H1 (cell line): ENCODE results near the gene MAP2K5. TPM values are rescaled to one million over a fixed set of nuclear protein-coding genes. Genes with fewer than 3 reads are reported as not detected.

Experiments
- CTCF ChIA-PET: fragments of 300-600 bp; sonication (Branson Sonifier 250); formaldehyde crosslinking; loops from one replicate; lab custom pipeline; 2021; ENCODE audit not compliant: partially characterized antibody; lab: Charles Lee
- POLR2A ChIA-PET: fragments of 300-600 bp; sonication (Branson Sonifier 250); formaldehyde crosslinking; loops from one replicate; lab custom pipeline; 2021; ENCODE audit warnings: inconsistent platforms; ENCODE audit not compliant: partially characterized antibody; lab: Charles Lee
- DNase-seq, 2 experiments: peaks; one replicate each; pipeline versions ENCODE4 v3.0.0 to v3.0.0-alpha.2; 2010 to 2022; ENCODE audit warnings: low spot score in 2 of 2, low read depth in 1 of 2, mixed read lengths in 1 of 2
- FAIRE-seq: peaks from 2 replicates; lab custom pipeline; 2011; peaks lifted over from hg19 to GRCh38; lab: Jason Lieb, UNC
- H2AFZ ChIP-seq: 2 replicates; pipeline ENCODE4 v1.8.1; 2012; ENCODE audit warnings: low read length, inconsistent platforms
- H2AK5ac ChIP-seq: 2 replicates; pipeline ENCODE4 v1.6.1; 2013; ENCODE audit warnings: low read depth, low read length
- H2BK120ac ChIP-seq: replicated peaks from 2 replicates; pipeline ENCODE3; 2013; ENCODE audit warnings: low read depth, low read length, inconsistent platforms
- H2BK12ac ChIP-seq: 2 replicates; pipeline ENCODE4 v1.6.1; 2013; ENCODE audit warnings: low read depth, low read length
- H2BK15ac ChIP-seq: 2 replicates; pipeline ENCODE4 v1.6.1; 2013; ENCODE audit warnings: low read length
- H2BK20ac ChIP-seq: 2 replicates; pipeline ENCODE4 v1.6.1; 2013; ENCODE audit warnings: low read length
- H2BK5ac ChIP-seq: 2 replicates; pipeline ENCODE4 v1.6.1; 2013; ENCODE audit warnings: low read depth, low read length
- H3K14ac ChIP-seq: 2 replicates; pipeline ENCODE4 v1.6.1; 2013; ENCODE audit warnings: inconsistent platforms; ENCODE audit not compliant: insufficient read length
- H3K18ac ChIP-seq: 2 replicates; pipeline ENCODE4 v1.6.1; 2013; ENCODE audit warnings: low read length; ENCODE audit errors: extremely low read depth
- H3K23ac ChIP-seq: 2 replicates; pipeline ENCODE4 v1.6.1; 2013; ENCODE audit warnings: inconsistent platforms; ENCODE audit not compliant: insufficient read length
- H3K23me2 ChIP-seq: 2 replicates; pipeline ENCODE4 v1.6.1; 2013; ENCODE audit warnings: low read depth, low read length
- H3K27ac ChIP-seq: 2 replicates; pipeline ENCODE4 v1.6.1; 2011; ENCODE audit warnings: low read depth, low read length, inconsistent platforms
- H3K27me3 ChIP-seq, 4 experiments: replicated peaks in 1 of 4; 1 replicate in 1 of 4; 2 replicates in 3 of 4; pipeline versions ENCODE4 v1.6.1 to v1.8.1; 2011 to 2013; ENCODE audit warnings: low read length in 3 of 4, mild to moderate bottlenecking in 3 of 4, inconsistent platforms in 2 of 4, mixed read lengths in 2 of 4, moderate library complexity in 1 of 4; ENCODE audit not compliant: control insufficient read depth in 3 of 4, insufficient read depth in 3 of 4; ENCODE audit errors: extremely low read depth in 1 of 4
- H3K36me3 ChIP-seq, 4 experiments: 2 replicates each; pipeline versions ENCODE4 v1.6.1 to v1.8.1; 2011 to 2013; ENCODE audit warnings: mild to moderate bottlenecking in 4 of 4, low read length in 3 of 4, moderate library complexity in 2 of 4, control low read depth in 1 of 4, inconsistent platforms in 1 of 4; ENCODE audit not compliant: insufficient read depth in 4 of 4, control insufficient read depth in 2 of 4
- H3K4ac ChIP-seq: replicated peaks from 2 replicates; pipeline ENCODE3; 2013; ENCODE audit warnings: low read length, low read depth, mixed read lengths, inconsistent platforms; ENCODE audit not compliant: insufficient read length
- H3K4me1 ChIP-seq, 4 experiments: replicated peaks in 1 of 4; 1 replicate in 1 of 4; 2 replicates in 3 of 4; pipeline versions ENCODE4 v1.6.1 to v1.8.1; 2011 to 2013; ENCODE audit warnings: low read length in 3 of 4, inconsistent platforms in 2 of 4, mixed read lengths in 1 of 4; ENCODE audit not compliant: insufficient read depth in 4 of 4, control insufficient read depth in 3 of 4
- H3K4me2 ChIP-seq, 2 experiments: 2 replicates each; pipeline versions ENCODE4 v1.6.1 to v1.8.1; 2011 to 2013; ENCODE audit warnings: low read depth in 2 of 2, low read length in 2 of 2, control low read depth in 1 of 2, inconsistent platforms in 1 of 2, mild to moderate bottlenecking in 1 of 2; ENCODE audit not compliant: insufficient read depth in 1 of 2
- H3K4me3 ChIP-seq, 4 experiments: fragments of 200-600, 300-600 bp in 1 of 4; sonication (generic), shearing (Covaris generic), sonication (Bioruptor Twin) in 1 of 4; 2 replicates each; pipeline versions ENCODE4 v1.5.1 to v1.8.1; 2011 to 2016; ENCODE audit warnings: low read length in 4 of 4, low read depth in 3 of 4, control low read depth in 2 of 4, inconsistent platforms in 2 of 4, mild to moderate bottlenecking in 2 of 4, mixed read lengths in 1 of 4, moderate library complexity in 1 of 4; ENCODE audit not compliant: insufficient read depth in 2 of 4; ENCODE audit errors: extremely low read depth in 1 of 4
- H3K56ac ChIP-seq: replicated peaks from 2 replicates; pipeline ENCODE3; 2013; ENCODE audit warnings: low read depth, mild to moderate bottlenecking, mixed read lengths, low read length, inconsistent platforms; ENCODE audit not compliant: insufficient read length
- H3K79me1 ChIP-seq: 2 replicates; pipeline ENCODE4 v1.6.1; 2013; ENCODE audit warnings: low read depth, low read length, control low read depth
- H3K79me2 ChIP-seq, 2 experiments: 2 replicates each; pipeline versions ENCODE4 v1.6.1 to v1.8.1; 2012 to 2013; ENCODE audit warnings: low read length in 2 of 2, mild to moderate bottlenecking in 2 of 2, inconsistent platforms in 1 of 2; ENCODE audit not compliant: insufficient read depth in 2 of 2, control insufficient read depth in 1 of 2
- H3K9ac ChIP-seq, 4 experiments: replicated peaks in 1 of 4; 1 replicate in 1 of 4; 2 replicates in 3 of 4; pipeline versions ENCODE4 v1.6.1 to v1.8.1; 2011 to 2013; ENCODE audit warnings: low read depth in 3 of 4, low read length in 3 of 4, control low read depth in 2 of 4, mild to moderate bottlenecking in 2 of 4, moderate library complexity in 2 of 4, inconsistent platforms in 1 of 4; ENCODE audit errors: extremely low read depth in 1 of 4
- H3K9me3 ChIP-seq, 2 experiments: 2 replicates each; pipeline versions ENCODE4 v1.6.1 to v1.8.1; 2012 to 2013; ENCODE audit warnings: mild to moderate bottlenecking in 2 of 2, moderate library complexity in 2 of 2, control low read depth in 1 of 2, inconsistent platforms in 1 of 2, low read depth in 1 of 2, low read length in 1 of 2, mixed read lengths in 1 of 2; ENCODE audit not compliant: insufficient read depth in 2 of 2
- H4K20me1 ChIP-seq, 2 experiments: replicated peaks in 1 of 2; 2 replicates each; pipeline versions ENCODE3 to v1.8.1; 2011 to 2013; ENCODE audit warnings: inconsistent platforms in 2 of 2, low read length in 2 of 2, mild to moderate bottlenecking in 1 of 2; ENCODE audit not compliant: insufficient read depth in 2 of 2, control insufficient read depth in 1 of 2
- H4K5ac ChIP-seq: 2 replicates; pipeline ENCODE4 v1.6.1; 2013; ENCODE audit warnings: low read length, low read depth, mixed read lengths, inconsistent platforms; ENCODE audit not compliant: insufficient read length
- H4K8ac ChIP-seq: 2 replicates; pipeline ENCODE4 v1.8.0; 2013; ENCODE audit warnings: mild to moderate bottlenecking, moderate library complexity, low read length, inconsistent platforms; ENCODE audit not compliant: insufficient read depth; ENCODE audit errors: extremely low read depth
- H4K91ac ChIP-seq: replicated peaks from 2 replicates; pipeline ENCODE3; 2013; ENCODE audit warnings: low read length, mixed read lengths, inconsistent platforms; ENCODE audit not compliant: insufficient read length
- CBX8 ChIP-seq: fragments of 300-800, 300-1000 bp; sonication (generic); IDR thresholded peaks from 2 replicates; pipeline ENCODE4 v1.7.1; 2016; ENCODE audit warnings: low read depth, low read length, borderline replicate concordance
- CREB1 ChIP-seq: IDR thresholded peaks from 2 replicates; pipeline ENCODE4 v1.6.1; 2012; ENCODE audit warnings: inconsistent platforms
- EGR1 ChIP-seq: IDR thresholded peaks from 2 replicates; pipeline ENCODE4 v1.6.1; 2011; ENCODE audit warnings: low read depth, low read length, borderline replicate concordance
- FOSL1 ChIP-seq: IDR thresholded peaks from 2 replicates; pipeline ENCODE4 v1.6.1; 2011; ENCODE audit warnings: mild to moderate bottlenecking, low read depth, low read length, moderate library complexity; ENCODE audit not compliant: insufficient read depth
- GABPA ChIP-seq: IDR thresholded peaks from 2 replicates; pipeline ENCODE4 v1.6.1; 2011; ENCODE audit warnings: mild to moderate bottlenecking, low read length, moderate library complexity, borderline replicate concordance; ENCODE audit not compliant: insufficient read depth
- JUN ChIP-seq: IDR thresholded peaks from 2 replicates; pipeline ENCODE4 v1.6.1; 2011; ENCODE audit warnings: low read depth, mild to moderate bottlenecking, improper control_type of control experiment, low read length
- JUND ChIP-seq: IDR thresholded peaks from 2 replicates; pipeline ENCODE4 v1.6.1; 2011; ENCODE audit warnings: mild to moderate bottlenecking, improper control_type of control experiment, low read length
- KDM1A ChIP-seq: fragments of 200-600, 300-600 bp; sonication (generic); IDR thresholded peaks from 2 replicates; pipeline ENCODE4 v1.7.1; 2016; ENCODE audit warnings: mild to moderate bottlenecking, low read length, borderline replicate concordance
- RAD21 ChIP-seq, 2 experiments: IDR thresholded peaks in 1 of 2; conservative IDR thresholded peaks in 1 of 2; 2 replicates each; pipeline ENCODE4 v1.6.1; 2011; ENCODE audit warnings: low read depth in 2 of 2, low read length in 2 of 2, improper control_type of control experiment in 1 of 2, inconsistent platforms in 1 of 2, mild to moderate bottlenecking in 1 of 2, moderate library complexity in 1 of 2
- SAP30 ChIP-seq: fragments of 300-600 bp; sonication (generic); IDR thresholded peaks from 2 replicates; pipeline ENCODE4 v1.7.1; 2012; ENCODE audit warnings: low read length, moderate library complexity, mild to moderate bottlenecking, inconsistent platforms; ENCODE audit not compliant: insufficient read depth, insufficient replicate concordance
- SIN3A ChIP-seq, 2 experiments: IDR thresholded peaks in 1 of 2; conservative IDR thresholded peaks in 1 of 2; 2 replicates each; pipeline ENCODE4 v1.6.1; 2011 to 2012; ENCODE audit warnings: low read length in 2 of 2, improper control_type of control experiment in 1 of 2, low read depth in 1 of 2, mild to moderate bottlenecking in 1 of 2
- SUZ12 ChIP-seq: fragments of 200-600 bp; sonication (generic); IDR thresholded peaks from 2 replicates; pipeline ENCODE4 v1.6.1; 2012; ENCODE audit warnings: mild to moderate bottlenecking, inconsistent platforms, low read length, moderate library complexity, mixed read lengths
- WGBS, 2 experiments: shearing (Covaris generic) in 1 of 2; methylation state at CpG; one replicate each; pipeline versions ENCODE4 v1.1.6 to v1.1.7; 2013 to 2015; ENCODE audit warnings: low lambda C conversion rate in 2 of 2, mixed read lengths in 2 of 2, inconsistent platforms in 1 of 2, low coverage in 1 of 2, missing lambda C conversion rate in 1 of 2; ENCODE audit not compliant: insufficient replicate concordance in 2 of 2, insufficient coverage in 1 of 2, insufficient read length in 1 of 2; ENCODE audit errors: extremely low coverage in 1 of 2, missing lambda C conversion rate in 1 of 2; 5-methylcytosine and 5-hydroxymethylcytosine counted together
- polyA plus RNA-seq, 7 experiments: library from polyadenylated mRNA; depleted of rRNA in 3 of 7; stranded (reverse) in 5 of 7; unstranded in 2 of 7; fragments of >200 nt in 5 of 7; fragments of 200-250 nt in 2 of 7; gene quantifications; 1 replicate in 5 of 7; 2 replicates in 1 of 7; 4 replicates in 1 of 7; pipeline versions ENCODE4 v1.2.1 to v1.2.3, GENCODE V29; 2011 to 2013; ENCODE audit warnings: missing spikeins in 2 of 7, mixed read lengths in 2 of 7
- total RNA-seq: library from RNA; stranded (reverse); fragmentation: NEBNext Ultra II Directional; extraction: Animal tissue kit (Norgen Biotek cat#: 25700); gene quantifications from 2 replicates; pipeline ENCODE4 v1.2.1, GENCODE V29; 2021
- TF ChIP-seq, protein P1 (sequence below): IDR thresholded peaks from 2 replicates; pipeline ENCODE4 v1.6.1; 2012; ENCODE audit warnings: inconsistent platforms

MAP2K5 gene
- total and polyA plus RNA-seq, 2 of the 8 experiments (the other 6 are each of a cell fraction or from before 2014, with no cell fraction given), result 4.4 to 15.8 TPM

- H3K14ac ChIP-seq, result no peak overlapping the region
- no peak overlapping the region for H3K4me3 ChIP-seq
- H3K9me3 ChIP-seq, result no peaks in the 10 kb centered on the region
- WGBS, 2 experiments, result 88 to 100% methylated on average over 1 to 4 of the region's 4 CpGs
- no peak overlapping the region for H3K9ac ChIP-seq
- H2AFZ ChIP-seq, result no peak overlapping the region
- H3K56ac ChIP-seq, result no peak overlapping the region
- ChIA-PET POLR2A (no interaction called here), CTCF (interaction anchor here (0.9 to 1.6 kb wide), 2 partner anchors 60 to 99 kb away, joined by 3 read pairs; no protein-coding TSS in a partner anchor)
- H2BK15ac ChIP-seq, result no peak overlapping the region
- H2BK5ac ChIP-seq, result no peak overlapping the region
- H3K4me2 ChIP-seq, result no peak overlapping the region
- H4K8ac ChIP-seq, result no peak overlapping the region
- no peak overlapping the region for H3K27ac ChIP-seq
- H3K4ac ChIP-seq, result no peak overlapping the region
- peaks cover 0 to 4% (median 3%) of the 10 kb centered on the region in 4 experiments; a peak in 5 of 7 replicates for H3K4me1 ChIP-seq
- no peak overlapping the region for H2AK5ac ChIP-seq
- no peaks in the 10 kb centered on the region for H3K79me1 ChIP-seq
- FAIRE-seq (no peak), DNase-seq (no peak)
- no peaks in the 10 kb centered on the region for H4K20me1 ChIP-seq
- no peak overlapping the region for H3K23ac ChIP-seq
- peaks cover 0 to 4% (median 0%) of the 10 kb centered on the region in 4 experiments; a peak in 3 of 8 replicates for H3K36me3 ChIP-seq
- H3K18ac ChIP-seq, result no peak overlapping the region
- no peak overlapping the region for H2BK12ac ChIP-seq
- H2BK20ac ChIP-seq, result no peak overlapping the region
- H3K23me2 ChIP-seq, result no peaks in the 10 kb centered on the region
- H3K27me3 ChIP-seq, result no peaks in the 10 kb centered on the region
- no peak overlapping the region for H2BK120ac ChIP-seq
- H4K91ac ChIP-seq, result no peak overlapping the region
- H4K5ac ChIP-seq, result no peak overlapping the region
- H3K79me2 ChIP-seq, result no peaks in the 10 kb centered on the region
- no peak for TF ChIP-seq JUND
- TF ChIP-seq, protein P1, sequence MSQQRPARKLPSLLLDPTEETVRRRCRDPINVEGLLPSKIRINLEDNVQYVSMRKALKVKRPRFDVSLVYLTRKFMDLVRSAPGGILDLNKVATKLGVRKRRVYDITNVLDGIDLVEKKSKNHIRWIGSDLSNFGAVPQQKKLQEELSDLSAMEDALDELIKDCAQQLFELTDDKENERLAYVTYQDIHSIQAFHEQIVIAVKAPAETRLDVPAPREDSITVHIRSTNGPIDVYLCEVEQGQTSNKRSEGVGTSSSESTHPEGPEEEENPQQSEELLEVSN, result no peak
- TF ChIP-seq RAD21 (IDR thresholded peaks at IDR 0.05 in 1 of 2, conservative IDR thresholded peaks at IDR 0.05 in 1 of 2; ENCODE audit: low read depth in 2 of 2, low read length in 2 of 2), result no peak
- no peak for TF ChIP-seq SAP30
- no peak for TF ChIP-seq JUN
- no peak for TF ChIP-seq GABPA
- no peak for TF ChIP-seq CBX8
- TF ChIP-seq SIN3A (conservative IDR thresholded peaks at IDR 0.05 in 1 of 2, IDR thresholded peaks at IDR 0.05 in 1 of 2; ENCODE audit: low read depth in 1 of 2, low read length in 2 of 2), result no peak
- no peak for TF ChIP-seq EGR1
- no peak for TF ChIP-seq CREB1
- no peak for TF ChIP-seq KDM1A
- TF ChIP-seq FOSL1, result no peak
- no peak for TF ChIP-seq SUZ12
These were observed 12.1 kb downstream of the MAP2K5 start for GRCh38 chr15:67554580-67554979.
